Placental pericyte (primary cell): Measurements from ENCODE around the gene AKR7A2. TPM values are rescaled to one million over a fixed set of nuclear protein-coding genes. Genes with fewer than 3 reads are reported as not detected.

Experiments
- small RNA-seq: library from RNA; depleted of rRNA; stranded (forward); fragments of <200 nt; gene quantifications from one replicate; pipeline ENCODE3, GENCODE V24; 2012; ENCODE audit warnings: low replicate concordance
- total RNA-seq: library from RNA; depleted of rRNA; stranded (reverse); fragments of >200 nt; gene quantifications from 2 replicates; pipeline ENCODE4 v1.2.3, GENCODE V29; 2012

Gene AKR7A2
- total RNA-seq, result 46.6 and 69.4 TPM in 2 replicates

DNA sequence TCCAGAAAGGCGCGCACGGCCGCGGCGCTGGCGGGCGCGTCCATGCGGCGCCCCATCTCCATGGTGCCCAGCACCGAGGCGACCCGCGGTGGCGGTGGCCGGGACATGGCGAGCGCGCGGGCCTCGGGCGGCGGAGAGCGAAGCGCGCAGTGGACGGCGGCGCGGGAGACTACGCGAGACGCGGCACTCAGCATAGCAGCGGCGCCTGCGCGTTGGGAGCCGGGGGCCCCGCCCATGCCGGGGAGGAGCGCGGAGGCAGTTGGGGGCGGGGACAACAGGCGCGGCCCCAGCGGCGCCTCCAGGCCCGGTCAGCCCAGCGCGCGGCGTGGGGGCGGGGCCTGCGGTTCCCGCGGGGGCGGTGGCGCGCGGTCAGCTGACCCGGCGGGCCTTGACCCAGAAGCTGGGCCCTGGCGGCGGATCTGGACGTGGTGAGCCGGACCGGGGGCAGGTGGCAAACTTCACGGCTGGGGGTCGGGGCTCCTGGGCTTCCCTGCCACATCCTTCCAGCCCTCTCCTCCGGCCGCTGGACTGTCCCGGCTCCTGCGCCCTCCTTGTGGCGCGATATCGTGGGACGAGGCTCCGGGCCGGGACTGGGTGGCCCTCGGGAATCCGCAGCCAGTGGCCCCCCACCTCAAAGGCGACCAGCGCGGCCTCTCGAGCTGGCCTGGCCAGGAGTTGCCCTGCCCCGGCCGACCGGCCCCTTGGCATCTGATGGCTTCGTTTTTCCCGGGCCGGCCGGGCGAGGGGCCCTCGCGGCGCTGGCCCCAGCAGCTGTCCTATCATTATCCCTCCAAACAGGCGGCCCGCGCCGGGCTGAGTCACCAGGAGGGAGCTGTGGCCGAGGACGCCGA, at the start of gene AKR7A2, which contains the start of gene SLC66A1:
TSS of gene AKR7A2 (minus strand) at position 214 of the 851 bp plus-strand sequence. CDS start at position 194, 20 bp downstream.
TSS of gene SLC66A1 (plus strand) at position 396 of the 851 bp plus-strand sequence. CDS start 5,352 bp downstream, outside the sequence.

DNA sequence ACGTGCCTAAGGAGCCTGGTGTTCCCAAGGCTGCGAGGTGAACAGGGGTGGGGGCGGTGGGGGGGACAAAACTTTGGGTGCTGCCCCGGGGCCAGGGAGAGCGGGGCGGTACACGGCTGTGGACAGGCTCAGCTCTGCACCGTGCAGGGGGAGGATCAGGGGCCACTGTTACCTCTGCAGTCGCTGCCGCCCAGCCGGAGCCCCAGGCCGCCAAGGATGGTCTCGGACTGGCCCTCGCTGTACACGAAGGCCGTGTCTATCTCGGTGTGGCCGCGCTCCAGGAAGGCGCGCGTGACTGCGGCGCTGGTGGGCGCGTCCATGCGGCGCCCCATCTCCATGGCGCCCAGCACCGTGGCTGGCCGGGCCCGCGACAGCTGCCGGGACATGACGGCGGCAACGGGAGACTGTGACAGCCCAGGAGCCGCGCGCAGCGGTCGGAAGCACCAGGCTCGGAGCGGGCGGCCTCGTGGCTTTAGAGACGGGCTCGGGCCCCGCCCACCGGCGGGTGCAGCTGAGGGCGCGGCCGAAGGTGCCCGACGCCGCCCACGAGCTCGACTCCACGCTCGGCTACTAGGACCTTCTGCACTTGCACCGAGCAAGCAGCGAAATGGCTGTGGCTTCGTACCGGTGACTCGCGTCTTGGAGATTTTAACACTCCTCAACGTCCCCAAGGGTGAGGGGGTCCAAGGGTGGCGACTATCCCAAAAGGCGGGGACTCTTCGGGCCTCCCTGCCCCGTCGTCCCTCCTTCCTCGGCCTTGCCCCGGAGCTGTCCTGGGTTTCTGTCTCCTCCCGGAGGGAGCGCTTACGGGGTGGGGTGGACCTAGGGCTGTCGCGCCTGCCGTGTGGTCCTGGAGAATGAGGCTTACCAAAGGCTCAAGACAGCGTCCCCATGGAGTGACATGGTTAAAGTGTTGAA, 23.4 kb downstream of the AKR7A2 start, which contains the start of gene AKR7A3:
TSS of gene AKR7A3 (minus strand) at position 447 of the 918 bp plus-strand sequence. CDS start at position 386, 61 bp downstream.

Small RNA genes within 50 kb of the gene (small RNA-seq; reads per million reads assigned to genes)
- gene RNU6-1099P, result 0.10 reads per million

Other genes with a start within 250 kb of the AKR7A2 start
- 212 and 221 TPM in 2 replicates for gene UBR4, start 101.9 kb downstream of the AKR7A2 start, total RNA-seq
- gene EMC1, start 60.6 kb downstream of the AKR7A2 start, total RNA-seq, result 73.3 and 99.2 TPM in 2 replicates
- gene MRTO4, start 60.3 kb downstream of the AKR7A2 start, total RNA-seq, result 17.9 and 46.4 TPM in 2 replicates
- 0.29 and 0.66 TPM in 2 replicates for gene AKR7A3, start 23.4 kb downstream of the AKR7A2 start, total RNA-seq
- gene SLC66A1, start 182 bp upstream of the AKR7A2 start, total RNA-seq, result 28.9 and 53.4 TPM in 2 replicates
- gene CAPZB, start 173.4 kb upstream of the AKR7A2 start, total RNA-seq, result 201 and 250 TPM in 2 replicates